GM15510 (cell line): Measurements from ENCODE around the gene NAXD.

Source experiments
- POLR2A ChIP-seq: IDR thresholded peaks from 3 replicates; pipeline ENCODE4 v1.6.1; 2011; ENCODE audit warnings: borderline replicate concordance; ENCODE audit not compliant: insufficient read length; ENCODE audit errors: extremely low read depth

The NAXD gene

GRCh38 chr13:110589793-110590390, 25.5 kb upstream of the NAXD start:
- TF ChIP-seq POLR2A = no peak

- TF ChIP-seq POLR2A = no peak
Measured at GRCh38 chr13:110590577-110590976, 24.8 kb upstream of the NAXD start.

- TF ChIP-seq POLR2A = no peak
Measured at GRCh38 chr13:110592665-110593064, 22.7 kb upstream of the NAXD start.

- TF ChIP-seq POLR2A = no peak
Measured at GRCh38 chr13:110593430-110594130, 21.8 kb upstream of the NAXD start.

- no peak for TF ChIP-seq POLR2A
Measured at GRCh38 chr13:110597041-110597689, 18.2 kb upstream of the NAXD start.

GRCh38 chr13:110600261-110600819, 15.0 kb upstream of the NAXD start:
- no peak for TF ChIP-seq POLR2A

- TF ChIP-seq POLR2A = no peak
Measured at GRCh38 chr13:110600980-110601379, 14.4 kb upstream of the NAXD start.

GRCh38 chr13:110605132-110605531, 10.2 kb upstream of the NAXD start:
- TF ChIP-seq POLR2A = no peak

GRCh38 chr13:110607675-110608224, 7.6 kb upstream of the NAXD start:
- TF ChIP-seq POLR2A = no peak

- TF ChIP-seq POLR2A = no peak
Measured at GRCh38 chr13:110610955-110611595, 4.3 kb upstream of the NAXD start.

GRCh38 chr13:110615005-110615321, 382 bp upstream of the NAXD start:
- TF ChIP-seq POLR2A = no peak

- TF ChIP-seq POLR2A = peak; percentile 36
Measured at GRCh38 chr13:110616103-110617101, 1.1 kb downstream of the NAXD start.

GRCh38 chr13:110617321-110618072, 2.2 kb downstream of the NAXD start:
- TF ChIP-seq POLR2A = no peak
